Naive thymus-derived CD4-positive, alpha-beta T cell (primary cell): ENCODE data around the gene LPP. TPM values are rescaled to one million over a fixed set of nuclear protein-coding genes. Genes with fewer than 3 reads are reported as not detected.

Experiments
- ATAC-seq: fragments of 150-1000 bp; cut with Tn5 transposase; 2 replicates; pipeline ENCODE4 v1.10.0; 2021; ENCODE audit warnings: mild to moderate bottlenecking, moderate library complexity
- CTCF ChIA-PET: fragments of 350-600 bp; sonication (Branson Sonifier 250); formaldehyde crosslinking; loops from one replicate; lab custom pipeline; 2021; ENCODE audit warnings: antibody characterized with exemption; lab: Charles Lee
- POLR2A ChIA-PET: fragments of 350-600 bp; sonication (Branson Sonifier 250); formaldehyde crosslinking; loops from one replicate; lab custom pipeline; 2021; ENCODE audit warnings: antibody characterized with exemption, inconsistent platforms; lab: Charles Lee
- DNase-seq, 9 donors: peaks; one replicate each; pipeline versions ENCODE4 v3.0.0 to v3.0.0-alpha.2; 2020 to 2022; ENCODE audit warnings: mixed read lengths in 1 of 9
- H3K27ac ChIP-seq: one replicate; pipeline ENCODE4 v1.7.0; 2013; ENCODE audit warnings: mild to moderate bottlenecking, low read depth, low read length, moderate library complexity
- H3K27me3 ChIP-seq, 2 donors: one replicate each; pipeline ENCODE4 v1.7.0; 2013; ENCODE audit warnings: low read length in 2 of 2, mild to moderate bottlenecking in 2 of 2, moderate library complexity in 2 of 2; ENCODE audit not compliant: control insufficient read depth in 2 of 2, insufficient read depth in 2 of 2
- H3K36me3 ChIP-seq, 3 experiments: 1 replicate in 2 of 3; 2 replicates in 1 of 3; pipeline ENCODE4 v1.7.0; 2013; ENCODE audit warnings: low read length in 3 of 3, mild to moderate bottlenecking in 3 of 3, moderate library complexity in 1 of 3; ENCODE audit not compliant: insufficient read depth in 3 of 3, control insufficient read depth in 2 of 3
- H3K4me1 ChIP-seq, 2 donors: one replicate each; pipeline ENCODE4 v1.7.0; 2013; ENCODE audit warnings: low read length in 2 of 2, mild to moderate bottlenecking in 2 of 2, moderate library complexity in 1 of 2; ENCODE audit not compliant: control insufficient read depth in 2 of 2, insufficient read depth in 2 of 2
- H3K4me3 ChIP-seq: 2 replicates; pipeline ENCODE4 v1.7.0; 2013; ENCODE audit warnings: mild to moderate bottlenecking, low read length
- H3K9me3 ChIP-seq, 3 experiments: 1 replicate in 2 of 3; 2 replicates in 1 of 3; pipeline ENCODE4 v1.7.0; 2013; ENCODE audit warnings: low read length in 3 of 3; ENCODE audit not compliant: control insufficient read depth in 2 of 3
- H3K27ac Mint-ChIP-seq, 9 donors: one replicate each; pipeline ENCODE4 v1.8.0; 2020 to 2022; ENCODE audit warnings: mixed read lengths in 9 of 9, mild to moderate bottlenecking in 8 of 9, moderate library complexity in 5 of 9, inconsistent platforms in 2 of 9
- H3K27me3 Mint-ChIP-seq, 5 donors: one replicate each; pipeline ENCODE4 v1.8.0; 2021 to 2022; ENCODE audit warnings: mixed read lengths in 5 of 5, mild to moderate bottlenecking in 1 of 5
- H3K36me3 Mint-ChIP-seq, 5 donors: one replicate each; pipeline ENCODE4 v1.8.0; 2020 to 2022; ENCODE audit warnings: mixed read lengths in 5 of 5, mild to moderate bottlenecking in 3 of 5, inconsistent platforms in 1 of 5
- H3K4me1 Mint-ChIP-seq, 7 donors: one replicate each; pipeline ENCODE4 v1.8.0; 2020 to 2022; ENCODE audit warnings: mixed read lengths in 7 of 7, mild to moderate bottlenecking in 3 of 7, inconsistent platforms in 1 of 7
- H3K4me3 Mint-ChIP-seq, 10 donors: one replicate each; pipeline ENCODE4 v1.8.0; 2020 to 2022; ENCODE audit warnings: mild to moderate bottlenecking in 10 of 10, mixed read lengths in 10 of 10, moderate library complexity in 6 of 10, inconsistent platforms in 2 of 10
- H3K9me3 Mint-ChIP-seq, 11 donors: one replicate each; pipeline ENCODE4 v1.8.0; 2020 to 2022; ENCODE audit warnings: mixed read lengths in 11 of 11, mild to moderate bottlenecking in 4 of 11, inconsistent platforms in 1 of 11, moderate library complexity in 1 of 11
- intact Hi-C, 2 donors: fragments of 100-400 bp; cut with micrococcal nuclease; formaldehyde crosslinking; loops; one replicate each; pipeline ENCODE4 v1.15.1; 2023
- polyA plus RNA-seq, 2 donors: library from polyadenylated mRNA; unstranded; fragments of 300-500 nt; fragmentation: Illumina TruSeq; gene quantifications; one replicate each; pipeline ENCODE4 v1.2.3, GENCODE V29; 2021
- total RNA-seq, 6 experiments: library from RNA in 5 of 6; stranded (reverse) in 5 of 6; gene quantifications; 1 replicate in 5 of 6; 2 replicates in 1 of 6; pipeline ENCODE4 v1.2.3 and lab custom pipeline; 2021 to 2026

LPP gene
- total and polyA plus RNA-seq, 7 experiments from 2014 or later: 10.3 to 95.2 (median 19.5) TPM

GRCh38 chr3:188482929-188483328 lies 329.0 kb downstream of the LPP start:
- H3K9me3 ChIP-seq: no peaks in the 10 kb centered on the region
- intact Hi-C loops: no loop called here
- H3K9me3 Mint-ChIP-seq: peaks cover 0 to 12% (median 3%) of the 10 kb centered on the region in 11 donors
- ChIA-PET POLR2A (no interaction called here), CTCF (no interaction called here)
- no peak for ATAC-seq
- peaks cover 0 to 6% (median 0%) of the 10 kb centered on the region in 3 experiments for H3K36me3 ChIP-seq
- H3K4me1 Mint-ChIP-seq: peaks cover 0 to 7% (median 2%) of the 10 kb centered on the region in 7 donors
- H3K4me3 Mint-ChIP-seq: no peak overlapping the region
- H3K27ac ChIP-seq: no peak overlapping the region
- DNase-seq: no peak
- H3K4me3 ChIP-seq: no peak overlapping the region
- no peaks in the 10 kb centered on the region for H3K27me3 Mint-ChIP-seq
- no peak overlapping the region for H3K27ac Mint-ChIP-seq
- peaks cover 0 to 2% of the 10 kb centered on the region in 2 donors for H3K4me1 ChIP-seq
- H3K27me3 ChIP-seq: no peaks in the 10 kb centered on the region
- H3K36me3 Mint-ChIP-seq: peaks cover 18 to 62% (median 42%) of the 10 kb centered on the region in 5 donors

GRCh38 chr3:188486126-188486525 lies 332.2 kb downstream of the LPP start:
- Mint-ChIP-seq H3K9me3 (peaks cover 0 to 12% (median 3%) of the 10 kb centered on the region in 11 donors), H3K36me3 (peaks cover 18 to 79% (median 59%) of the 10 kb centered on the region in 5 donors), H3K4me3 (no peak overlapping the region), H3K27ac (peak overlapping the region in 1 of 9 donors; percentile 41), H3K4me1 (peaks cover 0 to 6% (median 0%) of the 10 kb centered on the region in 7 donors), H3K27me3 (no peaks in the 10 kb centered on the region)
- Histone ChIP-seq H3K27ac (no peak overlapping the region), H3K27me3 (no peaks in the 10 kb centered on the region), H3K9me3 (no peaks in the 10 kb centered on the region), H3K36me3 (peaks cover 0 to 6% (median 0%) of the 10 kb centered on the region in 3 experiments), H3K4me3 (no peak overlapping the region), H3K4me1 (no peaks in the 10 kb centered on the region)
- ChIA-PET CTCF (no interaction called here), POLR2A (no interaction called here)
- intact Hi-C loops: no loop called here
- DNase-seq (no peak), ATAC-seq (no peak)

DNA sequence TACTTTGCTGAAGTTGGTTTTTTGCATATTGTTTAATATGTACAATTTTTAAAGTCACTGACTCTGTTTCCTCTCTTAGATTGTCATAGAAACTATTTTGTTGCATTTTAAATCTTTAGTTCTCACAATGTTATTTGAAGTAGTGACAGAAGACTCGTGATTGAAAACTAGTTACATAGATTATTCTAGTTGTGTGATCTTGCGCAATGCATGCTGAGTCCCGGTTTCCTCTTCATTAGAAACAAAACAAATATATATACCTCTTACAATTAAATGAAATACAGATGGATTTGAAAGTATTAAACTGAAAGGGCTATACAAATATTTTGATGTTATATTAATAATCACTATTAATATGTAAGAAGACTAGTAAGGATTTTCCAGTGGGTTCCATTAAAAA lies 333.0 kb downstream of the LPP start:
- Histone ChIP-seq H3K27ac (no peak overlapping the region), H3K4me1 (no peaks in the 10 kb centered on the region), H3K4me3 (no peak overlapping the region), H3K9me3 (no peaks in the 10 kb centered on the region), H3K36me3 (peaks cover 0 to 6% (median 0%) of the 10 kb centered on the region in 3 experiments), H3K27me3 (no peaks in the 10 kb centered on the region)
- Mint-ChIP-seq H3K36me3 (peaks cover 18 to 82% (median 55%) of the 10 kb centered on the region in 5 donors), H3K4me3 (no peak overlapping the region), H3K4me1 (peaks cover 0 to 5% (median 0%) of the 10 kb centered on the region in 7 donors), H3K9me3 (peaks cover 0 to 8% (median 2%) of the 10 kb centered on the region in 11 donors), H3K27ac (no peak overlapping the region), H3K27me3 (no peaks in the 10 kb centered on the region)
- POLR2A ChIA-PET: no interaction called here
- DNase-seq (no peak), ATAC-seq (no peak)
- intact Hi-C loops: no loop called here
- CTCF ChIA-PET: no interaction called here

GRCh38 chr3:188487652-188488051 lies 333.7 kb downstream of the LPP start:
- peaks cover 0 to 6% (median 0%) of the 10 kb centered on the region in 3 experiments for H3K36me3 ChIP-seq
- ChIA-PET POLR2A (no interaction called here), CTCF (no interaction called here)
- no peaks in the 10 kb centered on the region for H3K27me3 ChIP-seq
- intact Hi-C loops: no loop called here
- H3K4me3 ChIP-seq: no peak overlapping the region
- Mint-ChIP-seq H3K36me3 (peaks cover 18 to 77% (median 52%) of the 10 kb centered on the region in 5 donors), H3K4me3 (no peak overlapping the region), H3K27ac (no peak overlapping the region), H3K27me3 (no peaks in the 10 kb centered on the region), H3K9me3 (peaks cover 0 to 4% (median 0%) of the 10 kb centered on the region in 11 donors), H3K4me1 (peaks cover 0 to 5% (median 0%) of the 10 kb centered on the region in 7 donors)
- no peaks in the 10 kb centered on the region for H3K9me3 ChIP-seq
- no peak for ATAC-seq
- no peaks in the 10 kb centered on the region for H3K4me1 ChIP-seq
- no peak for DNase-seq
- H3K27ac ChIP-seq: no peak overlapping the region

DNA sequence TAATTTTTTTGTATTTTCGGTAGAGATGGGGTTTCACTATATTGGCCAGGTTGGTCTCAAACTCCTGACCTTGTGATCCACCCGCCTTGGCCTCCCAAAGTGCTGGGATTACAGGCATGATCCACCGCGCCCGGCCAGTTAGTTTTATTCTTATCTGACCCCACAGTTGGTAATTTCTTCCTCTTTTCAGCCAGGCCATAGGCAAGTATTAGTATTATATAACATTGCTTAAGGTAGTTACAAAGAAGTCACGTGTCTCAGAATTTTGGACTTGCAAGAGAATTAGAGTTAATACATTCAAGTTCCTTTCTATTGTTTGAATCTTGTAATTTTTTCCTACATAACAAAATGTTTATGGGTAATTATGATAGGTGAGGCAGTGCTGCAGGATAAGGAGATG lies 334.8 kb downstream of the LPP start:
- H3K27me3 ChIP-seq: no peaks in the 10 kb centered on the region
- CTCF ChIA-PET: no interaction called here

DNA sequence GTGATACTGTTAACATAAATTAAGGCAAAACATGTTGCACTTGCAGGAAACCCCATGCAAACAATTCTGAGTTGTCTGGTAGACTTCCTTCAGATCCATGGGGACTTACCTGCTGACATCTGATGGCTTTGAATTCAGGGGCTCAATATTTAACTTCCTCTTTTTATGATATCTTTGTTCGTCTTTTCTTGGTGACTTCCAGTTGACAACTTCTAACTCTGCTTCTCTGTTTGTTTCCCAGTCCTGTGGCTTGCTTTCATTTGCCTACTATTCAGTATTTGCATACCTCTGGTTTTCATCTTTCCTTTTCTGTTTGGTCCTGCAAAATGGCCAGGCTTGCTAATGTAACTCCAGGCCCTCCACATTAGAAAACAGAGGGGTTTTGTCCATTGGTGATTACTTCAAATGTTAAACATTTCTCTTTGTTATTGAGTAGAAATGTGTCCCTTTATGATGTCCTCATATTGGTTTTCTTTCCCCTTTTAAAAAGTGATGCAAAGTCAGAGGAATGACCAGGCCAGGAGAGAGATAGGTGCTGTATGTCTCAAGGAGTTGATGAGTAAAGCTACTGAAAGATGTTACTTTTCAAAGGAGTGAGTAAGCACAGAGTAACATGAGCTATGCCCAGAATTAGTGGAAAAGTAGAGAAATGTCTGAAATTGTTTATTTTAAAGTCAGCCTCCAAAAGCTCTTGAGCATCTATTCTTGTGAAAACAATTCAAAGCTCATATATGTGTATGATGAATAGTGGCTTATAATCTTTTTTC lies 335.9 kb downstream of the LPP start:
- Mint-ChIP-seq H3K27me3 (no peaks in the 10 kb centered on the region), H3K36me3 (peaks cover 8 to 67% (median 41%) of the 10 kb centered on the region in 5 donors), H3K4me3 (no peak overlapping the region), H3K27ac (peak overlapping the region in 1 of 9 donors; percentile 12), H3K4me1 (peaks cover 0 to 5% (median 0%) of the 10 kb centered on the region in 7 donors), H3K9me3 (peaks cover 0 to 4% (median 0%) of the 10 kb centered on the region in 11 donors)
- H3K4me1 ChIP-seq: no peaks in the 10 kb centered on the region
- no peak overlapping the region for H3K4me3 ChIP-seq
- H3K9me3 ChIP-seq: no peaks in the 10 kb centered on the region
- ChIA-PET POLR2A (no interaction called here), CTCF (no interaction called here)
- ATAC-seq (no peak), DNase-seq (no peak)
- no peaks in the 10 kb centered on the region for H3K36me3 ChIP-seq
- H3K27ac ChIP-seq: no peak overlapping the region
- no peaks in the 10 kb centered on the region for H3K27me3 ChIP-seq
- intact Hi-C loops: no loop called here

More for the DNA sequence above, 334.8 kb downstream of the LPP start:
- Mint-ChIP-seq H3K36me3 (peaks cover 18 to 70% (median 51%) of the 10 kb centered on the region in 5 donors), H3K27me3 (no peaks in the 10 kb centered on the region), H3K27ac (peak overlapping the region in 1 of 9 donors; percentile 13), H3K4me3 (no peak overlapping the region), H3K4me1 (peaks cover 0 to 5% (median 0%) of the 10 kb centered on the region in 7 donors), H3K9me3 (peaks cover 0 to 4% (median 0%) of the 10 kb centered on the region in 11 donors)
- DNase-seq (no peak), ATAC-seq (no peak)
- POLR2A ChIA-PET: no interaction called here
- no peak overlapping the region for H3K4me3 ChIP-seq
- no peak overlapping the region for H3K27ac ChIP-seq
- no peaks in the 10 kb centered on the region for H3K4me1 ChIP-seq
- peaks cover 0 to 6% (median 0%) of the 10 kb centered on the region in 3 experiments for H3K36me3 ChIP-seq
- no peaks in the 10 kb centered on the region for H3K9me3 ChIP-seq
- intact Hi-C loops: no loop called here
